GM21723 (cell line): Measurements from ENCODE around the gene OR2M7.
"Not testable (repeated sequence)": the region's sequence is repeated elsewhere in the genome, so short reads cannot be mapped to it uniquely, and the experiment has no call there.

Experiments
- ATAC-seq: cut with Tn5 transposase; IDR thresholded peaks from one replicate; pipeline ENCODE4 v1.9.1; 2021; ENCODE audit warnings: mild to moderate bottlenecking, moderate library complexity; ENCODE audit not compliant: unreplicated experiment

The OR2M7 gene

GRCh38 chr1:248324468-248324867 is at the start of gene OR2M7:
Gene OR2M7 (minus strand): TSS chr1:248324568. CDS start chr1:248324568, 0 bp downstream.
- no peak for ATAC-seq

- no peak for ATAC-seq
These were observed 49.4 kb upstream of the OR2M7 start for GRCh38 chr1:248373761-248374160.

- peak; percentile 51 for ATAC-seq
These were observed 48.0 kb upstream of the OR2M7 start for GRCh38 chr1:248372394-248372793.

- ATAC-seq: no peak
These were observed 42.2 kb upstream of the OR2M7 start for GRCh38 chr1:248366609-248367008.

- ATAC-seq: no peak
These were observed 36.9 kb upstream of the OR2M7 start, which contains the start of gene OR2T4 for GRCh38 chr1:248361121-248361715. Gene OR2T4 (plus strand): TSS chr1:248361665. CDS start chr1:248361665, 0 bp downstream.

- no peak for ATAC-seq
These were observed 35.0 kb upstream of the OR2M7 start for GRCh38 chr1:248359415-248359814.

- no peak for ATAC-seq
These were observed 24.1 kb upstream of the OR2M7 start, which contains the start of gene OR14C36 for GRCh38 chr1:248348475-248348874. Gene OR14C36 (plus strand): TSS chr1:248348775. CDS start chr1:248348775, 0 bp downstream.

- ATAC-seq: no peak
These were observed 19.1 kb upstream of the OR2M7 start for GRCh38 chr1:248343451-248343850.

GRCh38 chr1:248316796-248317195 is 7.6 kb downstream of the OR2M7 start:
- no peak for ATAC-seq

- ATAC-seq: not testable (repeated sequence)
These were observed 17.6 kb downstream of the OR2M7 start for GRCh38 chr1:248306740-248307139.

GRCh38 chr1:248306103-248306502 is 18.3 kb downstream of the OR2M7 start:
- no peak for ATAC-seq

- not testable (repeated sequence) for ATAC-seq
These were observed 18.7 kb downstream of the OR2M7 start for GRCh38 chr1:248305672-248306071.

- ATAC-seq: no peak
These were observed 21.0 kb downstream of the OR2M7 start, which contains the start of gene OR2T12 for GRCh38 chr1:248303324-248303723. Gene OR2T12 (minus strand): TSS chr1:248303424. CDS start chr1:248295578, 7,846 bp downstream.

GRCh38 chr1:248288391-248288790 is 36.0 kb downstream of the OR2M7 start:
- no peak for ATAC-seq

- no peak for ATAC-seq
These were observed 46.5 kb downstream of the OR2M7 start, which contains the start of gene OR2T33 for GRCh38 chr1:248277876-248278275. Gene OR2T33 (minus strand): TSS chr1:248277976. CDS start chr1:248273814, 4,162 bp downstream.
